ENCODE results near the gene PRADC1. TPM values are rescaled to one million over a fixed set of nuclear protein-coding genes. Genes with fewer than 3 reads are reported as not detected.

PRADC1 gene
- total and polyA plus RNA-seq, 4 donors, result 12.1 to 41.4 (median 30.6) TPM

- TF ChIP-seq CTCF (IDR thresholded peaks at IDR 0.05; ENCODE audit: low read depth, low read length, missing input control), result no peak
Observed at GRCh38 chr2:73215254-73215653, 17.8 kb downstream of the PRADC1 start (continued).

GRCh38 chr2:73214120-73215035, 18.7 kb downstream of the PRADC1 start, which contains the start of gene SMYD5:
Gene SMYD5, plus strand, starts transcription at chr2:73214245. Its CDS starts 22 bp downstream, at chr2:73214267.
- no peaks in the 10 kb centered on the region for H3K27me3 ChIP-seq (ENCODE audit: control insufficient read depth in 4 of 4, insufficient read depth in 4 of 4, low read length in 3 of 4)
- under 1% methylated on average over 64 of the region's 64 CpGs for WGBS
- TF ChIP-seq REST (IDR thresholded peaks at IDR 0.05), result no peak
- peak; percentile 69 for TF ChIP-seq ZBTB33 (IDR thresholded peaks at IDR 0.05)
- peak; percentile 85 for TF ChIP-seq NR2F2 (IDR thresholded peaks at IDR 0.05)
- peak in 1 of 2 donors; percentile 32 for TF ChIP-seq GABPA (IDR thresholded peaks at IDR 0.05 in 1 of 2, conservative IDR thresholded peaks at IDR 0.05 in 1 of 2)
- peak; percentile 57 for TF ChIP-seq HNF4G (IDR thresholded peaks at IDR 0.05)
- peak; percentile 84 for TF ChIP-seq MAX (IDR thresholded peaks at IDR 0.05)
- TF ChIP-seq HNF4A (conservative IDR thresholded peaks at IDR 0.05), result peak; percentile 77 to 88
- TF ChIP-seq YY1 (IDR thresholded peaks at IDR 0.05), result peak; percentile 99
- no peak for TF ChIP-seq FOXA2 (IDR thresholded peaks at IDR 0.05)
- TF ChIP-seq RXRA (IDR thresholded peaks at IDR 0.05), result peak; percentile 43 to 64
- TF ChIP-seq SP1 (IDR thresholded peaks at IDR 0.05), result peak; percentile 4
- TF ChIP-seq RAD21 (IDR thresholded peaks at IDR 0.05), result no peak
- TF ChIP-seq EGR1 (IDR thresholded peaks at IDR 0.05; ENCODE audit: low read depth in 2 of 2), result peak; percentile 86 to 90
- no peak for TF ChIP-seq ATF3 (IDR thresholded peaks at IDR 0.05)
- H3K36me3 ChIP-seq (ENCODE audit: control insufficient read depth in 4 of 4, insufficient read depth in 3 of 4, low read depth in 1 of 4, low read length in 3 of 4), result peaks cover 0 to 3% (median 0%) of the 10 kb centered on the region in 4 donors
- DNase-seq (ENCODE audit: low spot score), result peak; percentile 91
- no peaks in the 10 kb centered on the region for H3K9me3 ChIP-seq (ENCODE audit: control insufficient read depth in 4 of 4, low read length in 3 of 4)
- H3K4me3 ChIP-seq (ENCODE audit: low read depth in 1 of 3, low read length in 3 of 3), result peak within 1 kb of the TSS; percentile 59 to 89 (median 83)
- H3K4me1 ChIP-seq (ENCODE audit: control insufficient read depth in 4 of 4, insufficient read depth in 4 of 4, low read length in 3 of 4), result peaks cover 4 to 23% (median 12%) of the 10 kb centered on the region in 4 donors
- peak within 1 kb of the TSS; percentile 66 to 69 for H3K27ac ChIP-seq (ENCODE audit: low read depth in 1 of 2, low read length in 2 of 2)
- H3K9ac ChIP-seq (ENCODE audit: low read depth in 1 of 2, low read length in 2 of 2), result peak within 1 kb of the TSS; percentile 57 to 76

Measured in liver (tissue), 9 donors.